ENCODE data around the gene SLC35F3.

DNA sequence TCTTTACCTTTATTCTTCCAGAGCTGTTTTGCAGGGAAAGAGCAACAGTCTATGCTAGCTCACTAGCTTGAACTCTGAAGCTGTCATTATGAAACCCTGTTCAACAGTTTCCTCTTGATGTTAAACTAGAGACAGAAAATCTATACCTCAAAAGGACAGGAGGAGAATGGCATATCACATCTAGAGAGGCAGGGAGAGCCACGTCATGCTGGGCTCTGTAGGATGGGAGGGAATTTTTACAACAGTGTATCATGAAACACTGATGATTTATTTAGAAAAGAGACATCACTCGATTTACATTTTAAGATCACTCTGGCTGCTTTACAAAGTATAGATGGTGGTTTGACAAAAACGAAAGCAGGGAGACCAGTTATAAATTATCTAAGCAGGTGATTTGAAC is 243.9 kb downstream of the SLC35F3 start:
- TF ChIP-seq, protein P1, sequence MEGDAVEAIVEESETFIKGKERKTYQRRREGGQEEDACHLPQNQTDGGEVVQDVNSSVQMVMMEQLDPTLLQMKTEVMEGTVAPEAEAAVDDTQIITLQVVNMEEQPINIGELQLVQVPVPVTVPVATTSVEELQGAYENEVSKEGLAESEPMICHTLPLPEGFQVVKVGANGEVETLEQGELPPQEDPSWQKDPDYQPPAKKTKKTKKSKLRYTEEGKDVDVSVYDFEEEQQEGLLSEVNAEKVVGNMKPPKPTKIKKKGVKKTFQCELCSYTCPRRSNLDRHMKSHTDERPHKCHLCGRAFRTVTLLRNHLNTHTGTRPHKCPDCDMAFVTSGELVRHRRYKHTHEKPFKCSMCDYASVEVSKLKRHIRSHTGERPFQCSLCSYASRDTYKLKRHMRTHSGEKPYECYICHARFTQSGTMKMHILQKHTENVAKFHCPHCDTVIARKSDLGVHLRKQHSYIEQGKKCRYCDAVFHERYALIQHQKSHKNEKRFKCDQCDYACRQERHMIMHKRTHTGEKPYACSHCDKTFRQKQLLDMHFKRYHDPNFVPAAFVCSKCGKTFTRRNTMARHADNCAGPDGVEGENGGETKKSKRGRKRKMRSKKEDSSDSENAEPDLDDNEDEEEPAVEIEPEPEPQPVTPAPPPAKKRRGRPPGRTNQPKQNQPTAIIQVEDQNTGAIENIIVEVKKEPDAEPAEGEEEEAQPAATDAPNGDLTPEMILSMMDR (IDR thresholded peaks at IDR 0.05; ENCODE audit: low read depth, low read length, poor library complexity, severe bottlenecking), result no peak
- no peak for TF ChIP-seq EZH2phosphoT487 (IDR thresholded peaks at IDR 0.05; ENCODE audit: borderline replicate concordance, low read length)
